UCSD-AML1 (cell line): ENCODE measurements around the gene SNX25.
"Not testable (repeated sequence)": the region's sequence is repeated elsewhere in the genome, so short reads cannot be mapped to it uniquely, and the experiment has no call there.

ENCODE experiments used
- DNase-seq: peaks from one replicate; lab custom pipeline; 2025; ENCODE audit not compliant: unreplicated experiment; lab: John Stamatoyannopoulos, UW

The SNX25 gene

DNA sequence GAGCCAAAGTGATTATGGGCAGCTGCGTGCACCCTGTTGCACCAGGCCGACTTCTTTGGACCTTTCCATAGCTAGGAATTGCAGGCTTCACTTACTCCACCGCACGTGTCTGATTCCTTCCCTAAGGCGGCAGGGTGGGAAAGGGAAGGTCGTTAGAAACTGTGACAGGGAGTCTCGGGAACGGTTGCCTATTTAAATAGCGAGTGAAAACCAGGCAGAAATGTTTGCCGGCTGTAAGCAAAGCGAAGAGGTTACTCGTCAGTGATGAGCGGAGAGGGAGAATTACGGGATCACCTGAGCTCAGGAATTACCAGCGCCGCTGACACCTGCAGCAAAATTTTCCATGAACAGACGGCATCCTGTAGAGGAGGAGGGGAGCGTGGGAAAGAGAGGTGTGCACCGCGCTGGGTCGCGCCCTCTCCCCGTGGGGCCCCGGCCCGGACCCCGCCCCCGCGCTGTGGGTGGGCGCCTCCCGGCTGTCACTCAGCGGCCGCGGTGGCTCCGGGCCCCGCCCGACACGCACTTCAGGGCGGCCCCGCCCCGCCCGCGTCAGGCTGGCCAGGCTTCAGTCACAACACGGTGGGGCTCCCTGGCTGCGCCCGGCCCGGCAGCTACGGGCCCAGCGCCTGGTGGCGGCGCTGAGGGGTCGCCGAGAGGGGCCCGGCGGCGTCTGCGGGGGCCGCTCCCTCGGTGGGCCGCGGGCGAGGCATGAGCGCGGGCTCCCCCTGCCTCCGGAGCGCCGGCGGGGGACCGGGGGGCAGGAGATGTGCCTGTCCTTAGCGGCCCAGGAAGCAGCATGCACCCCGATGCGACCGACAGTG lies at the start of gene SNX25:
Gene SNX25 (plus strand): TSS at position 568 of the 821 bp plus-strand sequence. CDS start 229 bp downstream, at position 797.
- DNase-seq: peak; percentile 46

DNA sequence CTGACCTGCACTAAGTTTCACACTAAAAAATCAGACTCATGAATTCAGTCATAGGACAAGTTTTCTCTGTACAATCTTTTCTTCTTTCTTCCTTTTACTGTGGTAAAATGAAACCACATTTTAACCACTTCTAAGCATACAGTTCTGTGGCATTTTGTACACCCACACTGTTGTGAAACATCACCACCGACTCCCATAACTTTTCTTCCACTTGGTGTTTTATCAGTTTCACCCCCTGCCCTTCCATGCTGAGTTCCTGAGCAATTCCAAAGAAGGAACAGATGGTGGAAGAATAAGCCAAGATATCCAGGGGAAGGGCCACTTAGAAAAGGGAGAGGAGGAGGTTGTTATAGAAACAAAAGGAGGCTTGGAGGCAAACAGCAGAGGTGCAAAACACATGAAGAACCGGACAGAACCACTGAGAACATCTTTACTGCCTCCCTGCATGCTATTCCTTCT lies 43.8 kb upstream of the SNX25 start:
- DNase-seq: no peak

DNA sequence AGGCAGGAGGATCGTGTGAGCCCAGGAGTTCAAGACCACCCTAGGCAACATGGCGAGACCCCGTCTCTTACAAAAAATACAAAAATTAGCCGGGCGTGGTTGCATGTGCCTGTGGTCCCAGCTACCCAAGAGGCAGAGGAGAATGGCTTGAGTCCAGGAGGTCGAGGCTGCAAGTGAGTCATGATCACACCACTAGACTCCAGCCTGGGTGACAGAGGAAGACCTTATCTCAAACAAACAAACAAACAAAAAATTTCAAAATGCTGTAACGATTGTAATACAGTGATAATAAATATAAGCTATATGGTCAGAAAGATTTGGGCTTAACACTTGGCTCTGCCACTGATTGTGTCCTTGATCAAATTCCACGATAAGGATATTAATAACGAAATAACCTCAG lies 42.2 kb upstream of the SNX25 start:
- DNase-seq: no peak

GRCh38 chr4:185171373-185172071 lies 37.9 kb upstream of the SNX25 start:
- no peak for DNase-seq

DNA sequence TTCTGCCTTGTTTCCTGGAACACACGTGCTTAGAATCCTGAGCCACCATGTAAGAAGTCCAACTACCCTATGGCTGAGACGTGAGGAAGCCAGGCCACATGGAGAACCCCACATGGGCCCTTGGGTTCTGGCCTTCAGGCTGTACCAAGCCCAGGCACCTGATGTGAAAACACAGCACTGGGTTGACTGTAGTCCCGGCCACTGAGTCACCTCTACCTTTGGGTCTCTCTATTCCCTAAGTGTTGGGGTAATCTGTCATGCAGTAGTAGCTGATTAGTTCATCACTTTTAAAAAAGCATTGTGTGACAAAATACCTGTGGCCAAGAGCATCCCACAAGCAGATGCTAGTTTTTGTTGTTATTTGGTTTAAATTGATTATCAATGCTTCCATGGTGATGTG lies 29.9 kb upstream of the SNX25 start:
- no peak for DNase-seq

GRCh38 chr4:185182239-185182638 lies 27.2 kb upstream of the SNX25 start:
- DNase-seq: no peak

DNA sequence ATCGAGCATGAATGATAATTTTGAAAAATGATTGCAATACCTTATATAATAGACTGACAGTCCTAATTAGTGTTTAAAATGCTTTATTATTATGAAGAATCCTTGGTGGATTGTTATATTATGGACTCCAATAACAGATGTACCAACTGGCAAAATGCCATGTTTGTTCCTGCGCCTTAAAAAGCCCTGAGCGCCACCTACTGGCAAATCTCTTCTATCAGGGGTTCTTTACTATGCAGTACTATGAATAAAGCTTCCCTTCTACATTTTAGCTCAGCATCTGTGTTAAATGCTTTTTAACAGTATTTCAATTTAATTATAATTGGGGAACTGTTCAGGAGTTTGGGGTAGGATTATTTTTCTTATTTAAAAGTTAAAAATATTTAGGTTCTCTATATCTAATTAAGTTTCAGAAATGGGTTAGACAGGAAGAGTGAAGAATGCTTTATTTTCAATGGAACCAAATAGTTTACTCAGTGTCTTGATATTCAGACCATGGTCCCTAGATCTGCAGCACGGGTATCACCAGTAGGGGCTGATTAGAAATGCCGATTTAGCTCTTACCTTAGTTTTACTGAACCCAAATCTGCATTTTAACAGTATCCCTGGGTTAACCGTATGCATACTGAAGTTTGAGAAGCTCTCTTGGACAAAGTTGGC lies 25.6 kb upstream of the SNX25 start:
- peak; percentile 34 for DNase-seq

DNA sequence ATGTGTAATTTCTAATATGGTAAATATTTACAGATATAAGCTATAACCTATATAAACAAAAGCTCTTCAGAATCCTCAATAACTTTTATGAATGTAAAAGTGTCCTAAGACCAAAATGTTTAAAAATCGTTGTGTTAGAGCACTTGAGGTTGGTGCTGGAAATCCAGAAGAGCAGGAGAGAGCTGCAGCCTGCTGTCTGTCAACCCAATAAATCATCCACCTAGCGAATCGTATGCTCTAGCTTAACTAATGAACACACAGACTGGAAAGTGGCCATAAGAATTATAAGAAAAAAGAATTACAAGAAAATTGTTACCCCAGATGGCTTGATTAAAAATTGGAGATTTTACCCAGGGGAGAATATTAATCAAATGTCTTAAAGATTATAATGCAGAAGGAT lies 22.6 kb upstream of the SNX25 start:
- DNase-seq: no peak

DNA sequence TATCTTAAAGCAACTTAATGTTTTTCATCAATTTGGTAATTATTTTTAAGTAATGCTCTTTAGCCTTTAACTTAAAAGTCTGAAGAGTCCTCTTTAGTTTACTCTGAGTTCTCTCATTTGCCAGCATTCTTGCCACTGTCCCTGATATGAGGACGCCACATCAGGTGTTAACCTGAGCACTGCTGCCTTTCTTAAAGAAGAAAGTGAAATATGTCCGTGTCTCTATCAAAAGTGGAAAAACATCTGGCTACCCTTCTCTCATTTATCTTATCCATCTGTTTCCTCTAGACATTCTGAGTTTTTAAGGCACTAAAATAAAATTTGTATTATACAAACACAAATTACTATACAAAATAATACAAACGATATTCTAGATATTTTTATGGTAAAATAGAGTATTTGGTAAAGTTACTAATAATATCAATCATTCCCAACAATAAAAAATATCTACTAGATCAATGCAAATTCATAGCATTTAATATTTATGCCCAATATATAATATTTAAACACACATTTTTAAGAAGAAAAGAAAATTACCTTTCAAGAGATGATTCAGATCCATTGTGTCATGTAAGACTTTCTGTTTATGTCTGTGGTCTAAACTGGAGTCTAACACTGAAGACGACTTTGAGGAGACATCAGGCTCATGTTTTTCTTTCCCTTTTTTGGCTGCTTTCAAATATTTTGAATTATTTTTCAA lies 19.6 kb upstream of the SNX25 start:
- no peak for DNase-seq

DNA sequence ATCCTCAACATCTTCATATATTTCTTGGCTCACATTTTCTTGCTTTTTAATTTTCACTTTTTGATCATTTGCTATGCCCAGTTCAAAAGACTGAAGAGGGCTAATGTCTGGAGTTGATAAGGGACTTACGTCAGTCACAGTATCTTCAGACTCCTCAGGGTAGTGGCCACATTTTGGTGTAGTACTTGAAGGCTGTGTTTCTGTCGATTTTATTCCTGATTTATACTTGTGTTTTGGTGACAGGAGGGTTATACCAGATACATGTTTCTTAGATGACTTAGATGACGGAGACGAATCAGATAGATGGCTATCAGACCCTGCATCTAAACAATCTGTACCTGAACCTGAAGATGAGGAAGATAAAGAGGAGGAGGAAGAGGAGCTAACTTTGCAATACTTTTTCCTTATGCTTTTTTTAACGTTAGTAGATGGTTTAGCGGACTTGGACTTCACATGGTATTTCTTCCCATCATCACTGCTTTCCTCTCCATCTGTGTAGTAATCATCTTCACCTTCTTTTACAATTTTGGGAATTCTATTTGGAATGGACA lies 19.0 kb upstream of the SNX25 start:
- DNase-seq: no peak

DNA sequence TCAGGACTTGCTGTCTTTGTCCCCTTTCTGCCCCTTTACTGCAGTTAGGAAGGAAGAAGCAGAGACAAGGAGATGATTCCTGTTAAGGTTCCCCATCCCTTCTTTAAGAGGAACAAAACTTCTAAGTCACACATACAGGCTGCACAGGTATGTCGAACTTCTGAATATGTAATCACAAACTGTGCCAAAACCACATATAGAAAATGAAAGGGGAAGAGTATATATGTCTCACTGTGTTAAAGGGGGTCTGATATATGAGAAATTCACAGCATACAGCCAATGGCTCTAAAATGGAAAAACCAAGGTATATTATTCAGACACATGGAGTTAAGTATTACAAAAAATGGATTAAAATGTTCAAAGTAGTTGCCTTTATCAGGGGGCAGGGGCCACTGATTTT lies 17.3 kb upstream of the SNX25 start:
- DNase-seq: no peak

DNA sequence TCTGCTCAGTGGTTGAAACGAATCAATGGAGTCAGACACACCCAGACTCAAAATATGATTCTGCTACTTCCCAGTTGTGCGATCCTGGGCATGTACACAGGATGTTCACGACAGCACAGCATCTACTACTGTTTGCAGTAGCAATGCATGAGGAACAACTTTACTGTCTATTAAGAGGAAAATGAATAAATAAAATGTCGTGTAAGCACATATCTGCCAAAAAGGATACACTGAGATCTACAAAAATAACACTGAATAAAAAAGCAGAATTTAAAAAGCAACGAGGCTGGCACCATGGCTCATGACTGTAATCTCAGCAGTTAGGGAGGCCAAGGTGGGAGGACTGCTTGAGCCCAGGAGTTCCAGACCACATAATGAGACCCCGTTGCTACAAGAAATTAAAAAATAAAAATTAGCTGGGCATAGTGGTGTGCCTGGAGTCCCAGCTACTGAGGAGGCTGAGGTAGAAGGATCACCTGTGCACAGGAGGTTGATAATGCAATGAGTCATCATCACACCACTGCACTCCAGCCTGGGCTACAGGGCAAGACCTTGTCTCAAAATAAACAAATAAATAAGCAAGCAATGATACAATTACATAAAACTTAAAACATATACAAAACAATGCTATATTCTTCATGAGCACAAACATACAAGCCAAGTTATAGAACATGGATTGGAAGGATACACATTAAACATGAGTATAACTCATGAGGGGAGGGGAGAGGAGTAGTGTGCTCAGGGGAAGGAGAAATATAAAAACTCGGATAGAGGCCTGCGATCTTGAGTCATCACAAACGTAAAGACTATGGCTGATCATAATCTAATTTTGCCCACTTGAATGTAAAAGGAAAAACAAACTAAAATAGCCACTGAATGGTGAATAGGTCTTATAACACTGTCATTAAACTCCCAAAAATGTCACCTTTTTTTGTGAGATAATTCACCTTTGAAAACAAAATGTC lies 14.2 kb upstream of the SNX25 start:
- DNase-seq: no peak

DNA sequence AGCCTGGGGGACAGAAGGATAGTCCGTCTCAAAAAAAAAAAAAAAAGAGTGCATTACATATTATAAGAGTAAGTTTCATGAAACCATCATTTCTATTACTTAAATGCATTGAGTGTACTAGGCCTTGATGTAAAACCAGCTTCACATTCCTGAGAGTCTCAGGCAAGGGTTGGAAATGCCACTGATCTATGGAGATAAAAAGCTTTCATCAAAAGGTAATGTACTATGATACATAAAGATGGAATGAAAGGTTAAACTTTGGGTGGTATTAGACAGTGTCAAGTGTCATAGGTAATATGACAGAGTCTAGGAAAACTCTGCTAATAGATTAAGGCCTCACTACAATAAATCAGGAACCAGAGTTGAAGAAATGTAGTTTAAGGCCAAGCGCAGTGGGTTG lies 13.0 kb upstream of the SNX25 start:
- no peak for DNase-seq

DNA sequence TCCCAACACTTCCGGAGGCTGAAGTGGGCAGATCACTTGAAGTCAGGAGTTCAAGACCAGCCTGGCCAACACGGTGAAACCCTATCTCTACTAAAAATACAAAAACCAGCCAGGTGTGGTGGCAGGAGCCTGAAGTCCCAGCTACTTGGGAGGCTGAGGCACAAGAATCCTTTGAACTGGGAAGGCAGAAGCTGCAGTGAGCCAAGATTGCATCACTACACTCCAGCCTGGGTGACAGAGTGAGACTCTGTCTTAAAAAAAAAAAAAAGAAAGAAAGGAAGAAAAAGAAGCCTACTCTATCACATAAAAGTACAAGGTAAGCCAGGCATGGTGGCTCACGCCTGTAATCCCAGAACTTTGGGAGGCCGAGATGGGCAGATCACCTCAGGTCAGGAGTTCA lies 11.2 kb upstream of the SNX25 start:
- not testable (repeated sequence) for DNase-seq

DNA sequence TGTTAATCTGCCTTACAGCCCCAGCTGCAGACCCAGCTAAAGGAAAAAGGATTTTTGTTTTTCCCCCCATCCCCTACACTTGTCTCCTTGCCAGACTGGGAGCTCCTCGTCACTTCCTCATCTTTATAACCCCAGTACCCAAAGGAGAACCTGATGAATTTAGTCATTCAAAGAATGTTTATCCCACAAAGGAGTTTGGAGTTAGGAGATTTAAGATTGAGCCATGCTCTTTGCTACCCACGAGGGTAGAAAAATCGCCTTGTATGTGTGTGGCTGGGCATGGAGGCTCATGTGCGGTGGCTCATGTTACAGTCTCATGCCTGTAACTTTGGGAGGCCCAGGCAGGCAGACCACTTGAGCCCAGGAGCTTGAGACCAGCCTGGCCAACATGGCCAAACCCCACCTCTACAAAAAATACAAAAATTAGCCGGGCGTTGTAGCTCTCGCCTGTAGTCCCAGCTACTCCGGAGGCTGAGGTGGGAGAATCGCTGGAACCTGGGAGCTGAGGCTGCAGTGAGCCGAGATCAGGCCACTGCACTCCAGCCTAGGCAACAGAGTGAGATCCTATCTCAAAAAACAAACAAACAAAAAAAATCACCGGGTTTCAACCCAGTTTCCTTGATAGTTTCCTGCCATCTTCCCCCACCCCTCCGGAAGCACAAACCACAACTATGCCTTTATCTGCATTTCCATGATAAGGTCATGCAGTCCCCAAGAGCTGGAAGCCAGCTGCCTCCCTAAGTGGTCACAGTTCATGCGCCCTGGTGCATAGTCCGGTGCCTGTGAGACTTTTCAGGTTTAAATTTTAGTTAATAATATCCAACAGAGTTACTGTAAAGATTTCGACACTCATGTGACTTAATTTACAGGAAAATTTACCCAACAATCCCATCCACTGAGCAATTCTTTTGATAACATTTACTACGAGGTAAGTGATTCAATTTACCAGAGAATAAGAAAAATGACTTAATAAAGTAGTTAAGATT lies 7.1 kb upstream of the SNX25 start:
- DNase-seq: no peak

GRCh38 chr4:185202984-185203485 lies 6.4 kb upstream of the SNX25 start:
- no peak for DNase-seq

- DNase-seq: peak; percentile 82
Measured at GRCh38 chr4:185203486-185204237, 5.7 kb upstream of the SNX25 start, which contains the start of gene CFAP97. CFAP97 (minus strand) TSS chr4:185204000; CDS start chr4:185191196, 12,804 bp downstream.
